Subcutaneous adipose tissue (tissue), 4 donors: ENCODE data around the gene AK8. TPM values are rescaled to one million over a fixed set of nuclear protein-coding genes. Genes with fewer than 3 reads are reported as not detected.

Experiments used
- total RNA-seq, 4 donors: library from RNA; depleted of rRNA; stranded (reverse); fragments of >200 nt; gene quantifications; one replicate each; pipeline ENCODE4 v1.1.0, GENCODE V29; 2016
- TF ChIP-seq, protein P1 (sequence below): fragments of 450-650 bp; IDR thresholded peaks from one replicate; pipeline ENCODE4 v1.5.1; 2016; ENCODE audit warnings: low read depth, mild to moderate bottlenecking, control low read depth, antibody characterized with exemption, moderate library complexity

The AK8 gene
- total RNA-seq, 4 donors from 2014 or later: 0.68 to 1.3 (median 1.1) TPM

DNA sequence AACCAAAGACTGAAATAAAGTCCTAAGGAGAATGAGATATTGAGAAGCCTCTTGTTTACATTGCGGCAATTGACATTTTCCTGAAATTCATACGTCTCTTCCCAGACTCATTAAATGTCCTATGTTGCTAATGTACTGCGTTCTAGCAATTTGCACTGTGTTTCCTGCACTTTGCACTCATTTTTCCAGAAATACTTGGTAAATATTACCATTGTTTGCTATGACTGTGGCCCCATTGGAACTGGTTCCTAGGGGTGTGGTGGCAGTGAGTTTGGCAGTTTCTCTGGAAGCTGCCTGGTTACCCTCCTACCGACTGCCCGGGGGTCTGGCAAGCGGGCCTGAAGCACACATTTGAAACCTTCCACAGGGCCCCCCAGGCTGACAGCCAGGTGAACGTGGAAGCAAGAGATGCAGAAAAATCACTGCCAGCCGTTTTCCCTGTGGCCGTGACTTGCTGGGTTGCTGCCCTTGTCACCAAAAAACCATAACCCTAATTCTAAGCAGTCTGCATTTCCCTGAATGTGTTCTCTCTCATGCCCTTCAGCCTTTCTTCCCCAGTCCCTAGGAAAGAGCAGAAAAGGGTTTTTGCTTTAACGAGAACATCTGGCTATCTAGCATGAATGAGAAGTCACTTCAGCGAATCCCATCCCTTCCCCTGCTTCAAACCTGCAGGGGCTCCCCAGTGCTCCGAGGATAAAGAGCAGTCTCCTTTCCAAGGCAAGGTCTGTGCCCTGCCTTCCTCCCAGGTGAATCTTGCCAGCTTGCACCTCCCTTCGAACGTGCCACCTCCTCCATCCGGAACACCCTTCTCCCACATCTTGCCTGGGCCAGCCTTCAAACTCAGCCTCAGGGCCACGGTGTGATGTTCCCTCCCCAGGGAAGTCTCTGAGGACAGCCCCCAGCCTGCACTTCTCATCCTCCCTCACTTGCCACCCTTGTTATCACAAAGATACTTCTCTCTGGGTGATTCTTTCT, 84.2 kb downstream of the AK8 start:
- TF ChIP-seq, protein P1, sequence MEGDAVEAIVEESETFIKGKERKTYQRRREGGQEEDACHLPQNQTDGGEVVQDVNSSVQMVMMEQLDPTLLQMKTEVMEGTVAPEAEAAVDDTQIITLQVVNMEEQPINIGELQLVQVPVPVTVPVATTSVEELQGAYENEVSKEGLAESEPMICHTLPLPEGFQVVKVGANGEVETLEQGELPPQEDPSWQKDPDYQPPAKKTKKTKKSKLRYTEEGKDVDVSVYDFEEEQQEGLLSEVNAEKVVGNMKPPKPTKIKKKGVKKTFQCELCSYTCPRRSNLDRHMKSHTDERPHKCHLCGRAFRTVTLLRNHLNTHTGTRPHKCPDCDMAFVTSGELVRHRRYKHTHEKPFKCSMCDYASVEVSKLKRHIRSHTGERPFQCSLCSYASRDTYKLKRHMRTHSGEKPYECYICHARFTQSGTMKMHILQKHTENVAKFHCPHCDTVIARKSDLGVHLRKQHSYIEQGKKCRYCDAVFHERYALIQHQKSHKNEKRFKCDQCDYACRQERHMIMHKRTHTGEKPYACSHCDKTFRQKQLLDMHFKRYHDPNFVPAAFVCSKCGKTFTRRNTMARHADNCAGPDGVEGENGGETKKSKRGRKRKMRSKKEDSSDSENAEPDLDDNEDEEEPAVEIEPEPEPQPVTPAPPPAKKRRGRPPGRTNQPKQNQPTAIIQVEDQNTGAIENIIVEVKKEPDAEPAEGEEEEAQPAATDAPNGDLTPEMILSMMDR: no peak

DNA sequence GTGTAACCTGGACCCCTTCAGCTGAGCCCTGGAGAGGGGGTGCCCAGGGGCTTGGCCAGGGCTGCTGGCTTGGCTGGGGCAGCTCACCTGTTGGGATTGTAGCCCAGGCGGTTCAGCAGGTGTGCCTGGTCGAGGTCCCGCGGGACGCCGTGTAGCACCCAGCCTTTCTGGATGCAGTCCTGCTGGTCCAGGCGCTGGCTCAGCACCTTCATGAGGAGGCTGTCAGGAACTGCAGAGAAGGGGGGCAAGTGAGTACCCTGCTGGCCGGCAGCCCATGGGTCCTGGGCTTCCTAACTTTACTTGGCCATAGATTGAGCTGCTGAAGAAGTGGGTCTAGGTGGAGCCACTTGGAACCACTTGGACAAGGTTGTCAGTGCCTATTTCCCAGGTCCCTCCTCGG, 85.5 kb downstream of the AK8 start:
- TF ChIP-seq, protein P1: no peak

DNA sequence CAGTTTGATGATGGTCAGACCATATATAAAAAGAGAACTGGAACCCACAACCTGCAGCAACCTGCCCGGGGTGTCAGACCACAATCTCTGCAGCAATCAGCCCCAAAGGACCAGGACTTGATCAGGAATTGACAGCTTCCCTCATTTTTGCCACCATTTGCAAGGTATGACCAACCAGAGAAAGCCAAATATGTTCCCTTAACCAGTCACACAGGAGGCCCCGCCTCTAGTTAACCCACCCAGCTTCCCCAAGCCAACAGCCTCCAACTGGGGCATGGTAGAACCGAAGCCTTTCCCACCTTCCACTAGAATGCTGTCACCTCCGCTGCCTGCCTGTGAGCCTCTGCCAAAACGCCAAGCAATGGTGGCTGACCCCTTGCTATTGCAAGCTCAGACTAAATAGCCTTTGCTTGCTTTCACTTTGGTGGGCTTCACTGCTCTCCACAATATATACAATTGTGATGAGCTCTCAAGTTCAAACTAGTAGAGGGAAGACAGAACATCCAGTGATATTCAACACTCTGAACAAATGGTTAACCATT, 86.3 kb downstream of the AK8 start:
- TF ChIP-seq, protein P1: no peak

DNA sequence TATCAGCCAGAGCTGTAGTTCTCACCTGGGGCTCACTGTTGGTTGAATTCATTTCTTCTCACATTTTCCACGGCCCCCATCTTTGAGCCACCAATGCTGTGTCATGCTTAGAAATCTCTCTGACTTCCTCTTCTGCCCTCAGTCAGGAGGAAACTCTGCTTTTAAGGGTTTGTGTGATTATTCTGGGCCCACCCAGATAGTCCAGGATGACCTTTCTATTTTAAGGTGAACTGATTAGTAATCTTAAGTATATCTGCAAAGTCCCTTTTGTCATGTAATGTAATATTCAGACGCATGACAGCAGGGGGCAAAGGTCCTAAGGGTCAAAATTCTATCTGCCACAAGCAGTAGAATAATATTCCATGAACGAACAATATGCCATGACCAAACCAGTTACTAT, 88.4 kb downstream of the AK8 start:
- TF ChIP-seq, protein P1: no peak

DNA sequence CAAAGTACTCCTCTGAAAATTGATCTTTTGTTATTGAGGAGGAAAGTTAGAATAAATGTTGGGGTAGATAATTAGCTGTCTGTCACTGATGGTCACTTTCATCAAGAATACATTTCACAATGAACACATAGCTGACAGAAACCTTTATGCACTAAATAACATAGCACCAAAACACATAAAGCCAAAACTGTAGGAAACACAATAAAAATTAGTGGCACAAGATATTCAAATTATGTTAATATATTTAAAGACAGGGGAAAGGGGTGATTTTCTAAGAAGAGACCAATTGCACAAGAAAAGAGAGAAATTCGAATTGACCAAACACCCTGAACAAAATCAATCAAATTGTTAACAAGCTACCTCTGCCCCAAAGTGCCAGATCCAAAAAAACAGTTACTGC, 89.7 kb downstream of the AK8 start:
- TF ChIP-seq, protein P1: no peak

DNA sequence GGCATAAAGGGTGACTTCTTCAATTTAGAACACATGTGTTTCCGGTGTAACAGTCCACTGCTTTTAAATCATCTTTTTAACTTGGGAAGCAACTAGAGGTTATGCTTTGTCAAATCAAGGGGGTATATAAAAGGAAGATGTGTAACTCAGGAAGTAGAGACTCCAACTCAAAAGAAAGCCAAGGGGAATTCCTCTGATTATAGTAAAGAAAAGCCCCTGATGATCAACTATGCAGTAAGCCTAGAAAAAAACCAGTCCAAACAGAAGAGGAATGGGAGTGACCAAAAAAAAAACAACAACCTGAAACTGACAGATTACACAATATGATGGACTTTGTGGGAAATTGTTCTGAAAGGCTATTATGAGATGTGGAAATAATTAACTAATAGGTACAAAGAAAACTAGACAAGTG, 90.3 kb downstream of the AK8 start:
- TF ChIP-seq, protein P1: no peak

DNA sequence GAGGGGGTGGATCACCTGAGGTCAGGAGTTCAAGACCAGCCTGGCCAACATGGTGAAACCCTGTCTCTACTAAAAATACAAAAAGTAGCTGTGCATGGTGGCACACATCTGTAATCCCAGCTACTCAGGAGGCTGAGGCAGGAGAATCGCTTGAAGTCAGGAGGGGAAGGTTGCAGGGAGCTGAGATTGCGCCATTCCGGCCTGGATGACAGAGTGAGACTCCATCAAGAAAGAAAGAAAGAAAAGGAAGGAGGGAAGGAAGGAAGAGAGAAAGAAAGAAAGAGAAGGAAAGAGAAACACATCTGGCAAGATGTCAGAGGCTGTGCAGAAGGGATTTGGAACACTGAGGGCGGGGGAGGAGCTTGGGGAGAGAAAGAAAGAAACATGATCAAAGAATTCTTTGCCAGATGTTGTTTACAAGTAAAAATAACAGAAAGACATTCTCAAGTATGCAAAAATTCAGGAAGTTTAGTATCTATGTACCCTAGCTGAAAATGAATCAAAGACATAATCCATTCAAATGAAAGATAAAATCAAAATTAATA, 93.7 kb downstream of the AK8 start:
- TF ChIP-seq, protein P1: no peak
